Measurements from ENCODE around the gene PRKAG2.

DNA sequence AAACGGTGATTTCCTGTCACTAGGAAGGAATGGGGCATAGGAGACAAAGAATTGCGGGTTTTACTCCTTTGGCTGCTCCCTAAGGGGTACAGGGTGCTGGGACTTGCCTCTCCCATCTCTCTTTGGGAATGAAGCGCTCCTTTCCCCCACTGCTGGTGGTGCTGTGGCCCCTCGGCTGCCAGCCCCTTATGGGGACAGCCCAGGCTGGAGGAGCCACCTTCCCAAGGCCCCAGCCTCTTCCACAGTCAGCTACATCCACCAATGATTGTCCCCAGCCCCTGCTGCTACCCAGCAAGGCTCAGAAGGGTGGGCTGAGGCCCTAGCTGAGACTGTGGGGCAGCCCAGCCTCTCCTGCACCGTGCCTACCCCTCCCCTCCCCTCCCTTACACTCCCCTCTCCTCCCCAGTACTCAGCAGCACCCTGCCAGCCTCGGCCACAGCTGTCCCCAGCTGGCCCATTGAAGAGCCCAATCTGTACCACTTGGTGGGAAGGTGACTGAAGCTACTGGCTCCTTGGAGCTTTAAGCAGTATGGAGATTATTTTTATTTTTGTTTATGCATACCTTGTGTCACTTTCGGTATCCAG is 19.0 kb downstream of the PRKAG2 start:
- no peak for TF ChIP-seq EZH2 (IDR thresholded peaks at IDR 0.05; ENCODE audit: insufficient read depth, poor library complexity, severe bottlenecking)
- TF ChIP-seq EZH2phosphoT487 (IDR thresholded peaks at IDR 0.05; ENCODE audit: insufficient read depth, low read depth), result no peak
